ENCODE results near the gene WDR48. TPM values are rescaled to one million over a fixed set of nuclear protein-coding genes. Genes with fewer than 3 reads are reported as not detected.

The WDR48 gene
- total RNA-seq, 1 donor from 2014 or later, result 38.5 TPM

GRCh38 chr3:39079530-39079929, 27.7 kb downstream of the WDR48 start:
- no peak overlapping the region for H3K4me3 ChIP-seq (ENCODE audit: insufficient read depth, low read depth, low read length)
- H3K36me3 Mint-ChIP-seq (ENCODE audit: low read depth, unreplicated experiment), result peaks cover 21% of the 10 kb centered on the region
- no peak overlapping the region for H3K9ac ChIP-seq (ENCODE audit: low read length)
- H3K27me3 Mint-ChIP-seq (ENCODE audit: low read depth, unreplicated experiment), result no peaks in the 10 kb centered on the region
- H3K36me3 ChIP-seq (ENCODE audit: insufficient read depth, low read length), result peaks cover 26% of the 10 kb centered on the region
- no peaks in the 10 kb centered on the region for H3K9me3 ChIP-seq (ENCODE audit: insufficient read depth, low read depth, low read length)
- H3K4me2 ChIP-seq (ENCODE audit: low read length), result no peak overlapping the region
- H4K20me1 ChIP-seq (ENCODE audit: insufficient read depth, low read length), result no peaks in the 10 kb centered on the region
- H3K27me3 ChIP-seq (ENCODE audit: insufficient read depth, low read length), result no peaks in the 10 kb centered on the region
- H3K27ac ChIP-seq (ENCODE audit: low read depth, low read length), result no peak overlapping the region
- no peak overlapping the region for H3K4me3 Mint-ChIP-seq (ENCODE audit: unreplicated experiment)
- peaks cover 1% of the 10 kb centered on the region for H3K9me3 Mint-ChIP-seq (ENCODE audit: unreplicated experiment)
- no peaks in the 10 kb centered on the region for H3K4me1 ChIP-seq (ENCODE audit: insufficient read depth, low read length)
- DNase-seq (ENCODE audit: low read depth), result no peak
- H2AFZ ChIP-seq (ENCODE audit: low read depth, low read length), result no peak overlapping the region
- no peak for TF ChIP-seq EZH2 (IDR thresholded peaks at IDR 0.05; ENCODE audit: insufficient read depth, low read length)
- no peak for TF ChIP-seq CTCF (IDR thresholded peaks at IDR 0.05; ENCODE audit: insufficient read depth, low read depth, low read length)
- no peak for FAIRE-seq
- no peak overlapping the region for H3K27ac Mint-ChIP-seq (ENCODE audit: unreplicated experiment)
- no peaks in the 10 kb centered on the region for H3K79me2 ChIP-seq (ENCODE audit: insufficient read depth, low read length)
- H3K4me1 Mint-ChIP-seq (ENCODE audit: low read depth, unreplicated experiment), result no peaks in the 10 kb centered on the region

- Mint-ChIP-seq H3K27me3 (ENCODE audit: low read depth, unreplicated experiment) (no peaks in the 10 kb centered on the region), H3K4me1 (ENCODE audit: low read depth, unreplicated experiment) (no peaks in the 10 kb centered on the region), H3K4me3 (ENCODE audit: unreplicated experiment) (no peak overlapping the region), H3K27ac (ENCODE audit: unreplicated experiment) (no peak overlapping the region), H3K9me3 (ENCODE audit: unreplicated experiment) (no peaks in the 10 kb centered on the region), H3K36me3 (ENCODE audit: low read depth, unreplicated experiment) (peaks cover 16% of the 10 kb centered on the region)
- H3K4me3 ChIP-seq (ENCODE audit: insufficient read depth, low read depth, low read length), result no peak overlapping the region
- H3K4me1 ChIP-seq (ENCODE audit: insufficient read depth, low read length), result no peaks in the 10 kb centered on the region
- TF ChIP-seq CTCF (IDR thresholded peaks at IDR 0.05; ENCODE audit: insufficient read depth, low read depth, low read length), result no peak
- TF ChIP-seq EZH2 (IDR thresholded peaks at IDR 0.05; ENCODE audit: insufficient read depth, low read length), result no peak
- no peak for FAIRE-seq
- no peak overlapping the region for H3K27ac ChIP-seq (ENCODE audit: low read depth, low read length)
- no peak overlapping the region for H3K9ac ChIP-seq (ENCODE audit: low read length)
- peaks cover 22% of the 10 kb centered on the region for H3K36me3 ChIP-seq (ENCODE audit: insufficient read depth, low read length)
- H2AFZ ChIP-seq (ENCODE audit: low read depth, low read length), result no peak overlapping the region
- H3K4me2 ChIP-seq (ENCODE audit: low read length), result no peak overlapping the region
- no peaks in the 10 kb centered on the region for H3K9me3 ChIP-seq (ENCODE audit: insufficient read depth, low read depth, low read length)
- H3K27me3 ChIP-seq (ENCODE audit: insufficient read depth, low read length), result no peaks in the 10 kb centered on the region
- no peaks in the 10 kb centered on the region for H4K20me1 ChIP-seq (ENCODE audit: insufficient read depth, low read length)
- H3K79me2 ChIP-seq (ENCODE audit: insufficient read depth, low read length), result no peaks in the 10 kb centered on the region
- no peak for DNase-seq (ENCODE audit: low read depth)
These were observed 28.2 kb downstream of the WDR48 start for GRCh38 chr3:39080026-39080425.

DNA sequence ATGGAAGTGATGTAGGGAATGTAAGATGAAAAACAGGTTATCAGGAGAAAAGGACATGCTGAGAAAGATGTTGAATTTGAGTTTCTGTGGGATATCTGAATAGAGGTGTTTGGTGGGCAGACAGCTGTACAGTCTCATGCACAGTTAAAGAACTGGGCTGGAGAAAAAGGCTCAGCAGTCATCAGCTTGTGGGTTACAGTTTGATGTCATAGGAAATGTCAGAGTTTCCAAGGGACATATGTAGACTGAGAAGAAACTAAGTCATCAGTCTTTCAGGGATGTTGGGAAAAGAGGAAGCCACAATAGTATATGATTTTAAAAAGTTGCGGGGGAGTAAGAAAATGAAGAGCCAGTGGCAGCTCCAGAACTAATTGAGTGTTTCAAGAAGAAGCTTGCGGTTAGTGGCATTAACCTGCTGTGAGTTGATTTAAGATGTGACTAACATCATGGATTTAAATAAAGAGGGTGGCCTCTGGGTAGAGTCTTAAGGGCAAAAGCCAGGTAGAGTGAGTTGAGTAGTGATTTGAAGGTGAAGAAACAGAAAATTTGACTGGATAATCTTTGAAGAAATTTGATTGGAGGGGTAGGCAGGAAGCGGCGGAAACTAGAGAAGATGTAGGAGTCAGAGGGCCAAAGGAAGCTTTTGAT, 31.0 kb downstream of the WDR48 start:
- no peak overlapping the region for H3K27ac ChIP-seq (ENCODE audit: low read depth, low read length)
- DNase-seq (ENCODE audit: low read depth) (no peak), FAIRE-seq (no peak)
- Mint-ChIP-seq H3K9me3 (ENCODE audit: unreplicated experiment) (no peaks in the 10 kb centered on the region), H3K4me3 (ENCODE audit: unreplicated experiment) (no peak overlapping the region), H3K36me3 (ENCODE audit: low read depth, unreplicated experiment) (peaks cover 23% of the 10 kb centered on the region), H3K4me1 (ENCODE audit: low read depth, unreplicated experiment) (no peaks in the 10 kb centered on the region), H3K27ac (ENCODE audit: unreplicated experiment) (no peak overlapping the region), H3K27me3 (ENCODE audit: low read depth, unreplicated experiment) (no peaks in the 10 kb centered on the region)
- no peaks in the 10 kb centered on the region for H3K27me3 ChIP-seq (ENCODE audit: insufficient read depth, low read length)
- no peaks in the 10 kb centered on the region for H4K20me1 ChIP-seq (ENCODE audit: insufficient read depth, low read length)
- H3K4me1 ChIP-seq (ENCODE audit: insufficient read depth, low read length), result no peaks in the 10 kb centered on the region
- no peak for TF ChIP-seq EZH2 (IDR thresholded peaks at IDR 0.05; ENCODE audit: insufficient read depth, low read length)
- no peak for TF ChIP-seq CTCF (IDR thresholded peaks at IDR 0.05; ENCODE audit: insufficient read depth, low read depth, low read length)
- no peaks in the 10 kb centered on the region for H3K9me3 ChIP-seq (ENCODE audit: insufficient read depth, low read depth, low read length)
- H3K79me2 ChIP-seq (ENCODE audit: insufficient read depth, low read length), result no peaks in the 10 kb centered on the region
- peaks cover 17% of the 10 kb centered on the region for H3K36me3 ChIP-seq (ENCODE audit: insufficient read depth, low read length)
- H3K4me3 ChIP-seq (ENCODE audit: insufficient read depth, low read depth, low read length), result no peak overlapping the region
- no peak overlapping the region for H3K9ac ChIP-seq (ENCODE audit: low read length)
- H3K4me2 ChIP-seq (ENCODE audit: low read length), result no peak overlapping the region
- no peak overlapping the region for H2AFZ ChIP-seq (ENCODE audit: low read depth, low read length)

Measured in astrocyte (in vitro differentiated cells and primary cell).